C4-2B (cell line): ENCODE results near the gene GID8.

Experiments
- ZFX ChIP-seq: fragments of 450-650 bp; IDR thresholded peaks from 2 replicates; pipeline ENCODE4 v1.6.1; 2017
- TF ChIP-seq, protein P1 (sequence below): fragments of 450-650 bp; conservative IDR thresholded peaks from 2 replicates; pipeline ENCODE4 v1.5.1; 2017; ENCODE audit warnings: mild to moderate bottlenecking

DNA sequence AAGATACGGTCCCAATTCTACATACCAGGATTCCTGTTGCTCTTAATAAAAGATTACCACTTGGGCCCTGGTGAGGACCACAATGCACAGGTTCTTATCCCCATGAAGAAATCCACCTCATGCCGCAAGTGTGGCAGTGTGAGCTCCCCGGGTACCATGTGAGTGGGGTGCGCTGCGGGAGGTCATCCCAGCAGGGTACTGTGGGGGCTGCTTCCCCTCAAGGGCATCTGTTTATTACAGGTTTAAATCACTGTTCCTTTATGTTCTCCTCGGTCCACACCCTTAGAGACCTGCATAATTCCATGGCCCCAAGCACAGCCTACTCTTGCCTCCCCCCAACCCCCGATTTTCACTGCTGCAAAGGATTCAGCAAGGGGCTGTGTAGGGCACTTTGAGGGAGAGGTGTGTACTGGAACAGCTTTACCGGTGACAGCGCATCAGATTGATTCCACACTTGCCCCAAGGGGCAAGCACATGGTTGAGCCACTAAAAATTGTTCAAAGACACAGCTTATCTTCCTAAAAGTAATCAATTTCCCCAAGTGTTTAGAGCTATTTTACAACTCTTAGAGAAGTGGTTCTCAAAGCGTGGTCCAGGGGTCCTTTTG is 17.8 kb upstream of the GID8 start:
- TF ChIP-seq, protein P1, sequence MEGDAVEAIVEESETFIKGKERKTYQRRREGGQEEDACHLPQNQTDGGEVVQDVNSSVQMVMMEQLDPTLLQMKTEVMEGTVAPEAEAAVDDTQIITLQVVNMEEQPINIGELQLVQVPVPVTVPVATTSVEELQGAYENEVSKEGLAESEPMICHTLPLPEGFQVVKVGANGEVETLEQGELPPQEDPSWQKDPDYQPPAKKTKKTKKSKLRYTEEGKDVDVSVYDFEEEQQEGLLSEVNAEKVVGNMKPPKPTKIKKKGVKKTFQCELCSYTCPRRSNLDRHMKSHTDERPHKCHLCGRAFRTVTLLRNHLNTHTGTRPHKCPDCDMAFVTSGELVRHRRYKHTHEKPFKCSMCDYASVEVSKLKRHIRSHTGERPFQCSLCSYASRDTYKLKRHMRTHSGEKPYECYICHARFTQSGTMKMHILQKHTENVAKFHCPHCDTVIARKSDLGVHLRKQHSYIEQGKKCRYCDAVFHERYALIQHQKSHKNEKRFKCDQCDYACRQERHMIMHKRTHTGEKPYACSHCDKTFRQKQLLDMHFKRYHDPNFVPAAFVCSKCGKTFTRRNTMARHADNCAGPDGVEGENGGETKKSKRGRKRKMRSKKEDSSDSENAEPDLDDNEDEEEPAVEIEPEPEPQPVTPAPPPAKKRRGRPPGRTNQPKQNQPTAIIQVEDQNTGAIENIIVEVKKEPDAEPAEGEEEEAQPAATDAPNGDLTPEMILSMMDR: no peak
- TF ChIP-seq ZFX: no peak
